LoVo (cell line): ENCODE data around the gene RNF222.
"Not testable (repeated sequence)": the region's sequence is repeated elsewhere in the genome, so short reads cannot be mapped to it uniquely, and the experiment has no call there.

Experiments used
- DNase-seq: peaks from one replicate; pipeline ENCODE4 v3.0.0-alpha.2; 2016; ENCODE audit warnings: low spot score

RNF222 gene

DNA sequence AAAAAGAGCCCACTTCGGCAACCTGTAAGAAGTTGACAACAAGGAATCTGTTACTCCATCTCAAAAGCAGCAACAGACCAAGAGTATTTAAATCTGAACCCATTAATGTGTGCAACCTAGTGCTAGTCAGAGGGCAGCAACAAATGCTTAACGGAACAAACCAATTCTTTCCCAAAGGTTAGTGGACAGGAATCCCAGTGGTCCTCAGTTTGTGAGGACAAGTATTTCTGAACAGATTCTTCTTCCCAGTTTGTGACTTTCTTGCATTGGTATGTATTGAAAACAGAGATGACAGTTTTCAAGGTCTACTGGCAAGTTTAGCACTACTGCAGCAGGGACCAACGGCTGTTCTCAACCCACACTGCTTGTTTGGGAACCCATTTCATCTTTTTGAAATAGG lies 17.6 kb downstream of the RNF222 start:
- no peak for DNase-seq

DNA sequence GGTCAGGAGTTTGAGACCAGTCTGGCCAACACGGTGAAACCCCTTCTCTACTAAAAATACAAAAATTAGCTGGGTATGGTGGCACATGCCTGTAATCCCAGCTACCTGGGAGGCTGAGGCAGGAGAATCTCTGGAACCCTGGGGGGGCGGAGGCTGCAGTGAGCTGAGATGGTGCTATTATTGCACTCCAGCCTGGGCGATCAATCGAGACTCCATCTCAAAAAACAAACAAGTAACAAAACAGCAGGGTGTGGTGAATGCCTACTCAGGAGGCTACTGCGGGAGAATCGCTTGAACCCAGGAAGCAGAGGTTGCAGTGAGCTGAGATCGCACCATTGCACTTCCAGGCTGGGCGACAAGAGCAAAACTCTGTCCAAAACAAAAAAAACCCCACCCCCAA lies 19.5 kb downstream of the RNF222 start:
- DNase-seq: not testable (repeated sequence)

DNA sequence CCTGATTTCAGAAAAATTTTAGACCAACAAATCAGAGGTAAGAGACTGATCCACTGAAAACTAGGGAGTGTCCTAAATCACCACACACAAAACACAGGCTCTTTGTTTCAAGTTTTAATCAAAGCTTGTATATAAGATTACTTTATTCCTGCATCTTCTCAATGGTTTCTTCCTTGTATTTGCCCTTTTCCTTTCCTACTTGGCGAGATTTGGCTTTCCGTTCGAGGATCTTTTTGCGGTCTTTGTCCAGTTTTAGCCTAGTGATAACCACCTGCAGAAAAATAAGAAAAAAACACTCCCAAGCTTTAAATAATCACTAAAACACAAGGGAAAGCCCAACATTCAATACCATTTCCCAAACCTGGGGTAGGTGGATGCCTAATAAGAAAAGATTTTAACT lies 20.2 kb downstream of the RNF222 start:
- no peak for DNase-seq

DNA sequence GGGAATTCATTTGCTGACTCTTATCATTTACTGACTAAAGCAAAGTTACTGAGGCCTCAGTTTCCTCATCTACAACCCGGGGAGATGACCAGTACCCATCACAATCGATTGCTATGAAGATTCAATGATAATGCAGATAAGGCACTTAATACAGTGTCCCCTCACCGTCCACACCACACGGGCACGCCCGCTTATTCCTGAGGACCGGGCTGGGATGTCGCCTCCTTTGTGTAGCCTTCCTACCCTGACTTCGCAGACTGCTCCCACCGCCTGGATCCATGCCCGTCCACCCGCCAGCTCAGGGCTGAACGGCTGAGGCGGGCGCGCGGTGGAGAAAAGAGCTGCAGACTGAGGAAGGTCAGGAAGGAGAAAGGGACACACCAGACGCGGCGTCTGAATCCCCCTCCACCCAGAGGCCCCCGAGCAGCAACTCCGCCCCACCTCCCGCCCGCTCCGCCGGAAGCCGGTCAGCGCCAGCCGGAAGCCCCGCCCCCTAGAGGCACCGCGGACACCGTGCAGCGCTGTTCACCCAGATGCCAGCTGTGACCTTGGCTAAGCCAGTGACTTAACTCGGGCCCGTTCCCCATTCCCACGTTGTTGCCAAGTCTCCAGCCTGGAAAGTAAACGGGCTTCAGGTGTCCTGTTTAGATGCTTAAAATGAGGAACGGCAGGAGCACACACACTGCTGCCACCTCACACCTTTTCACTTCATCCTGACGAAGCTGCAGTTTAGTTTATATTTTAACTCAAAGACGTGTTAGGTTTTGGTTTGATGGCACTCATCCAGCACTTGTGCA lies 21.2 kb downstream of the RNF222 start, which contains the start of gene KRABD2:
Gene KRABD2, minus strand, starts transcription at position 434 of the 797 bp plus-strand sequence.
- peak; percentile 94 for DNase-seq

DNA sequence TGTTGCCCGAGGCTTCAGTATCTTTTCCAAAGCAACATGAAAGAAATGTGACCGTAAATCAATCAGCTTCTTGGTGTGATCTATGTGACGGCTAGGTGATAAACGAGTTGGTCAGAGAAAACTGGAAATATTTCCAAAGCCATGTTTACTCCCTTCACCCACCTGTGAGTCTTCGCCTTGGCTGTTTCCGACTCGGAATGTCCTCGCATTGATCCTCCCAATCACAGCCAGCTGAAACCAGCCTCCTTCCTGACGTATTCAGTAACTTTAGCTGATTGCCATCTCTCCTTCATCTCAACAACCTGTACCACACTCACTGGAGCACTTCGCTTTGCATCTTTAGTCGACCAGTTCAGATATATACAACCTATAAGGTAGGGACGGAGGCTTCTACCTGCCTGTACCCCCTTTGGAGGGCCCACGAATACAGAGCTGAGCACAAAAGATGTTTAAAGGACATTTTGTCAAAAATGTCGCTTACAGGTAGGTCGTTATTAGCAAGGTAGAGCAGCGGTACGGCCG lies 21.8 kb downstream of the RNF222 start:
- DNase-seq: no peak

DNA sequence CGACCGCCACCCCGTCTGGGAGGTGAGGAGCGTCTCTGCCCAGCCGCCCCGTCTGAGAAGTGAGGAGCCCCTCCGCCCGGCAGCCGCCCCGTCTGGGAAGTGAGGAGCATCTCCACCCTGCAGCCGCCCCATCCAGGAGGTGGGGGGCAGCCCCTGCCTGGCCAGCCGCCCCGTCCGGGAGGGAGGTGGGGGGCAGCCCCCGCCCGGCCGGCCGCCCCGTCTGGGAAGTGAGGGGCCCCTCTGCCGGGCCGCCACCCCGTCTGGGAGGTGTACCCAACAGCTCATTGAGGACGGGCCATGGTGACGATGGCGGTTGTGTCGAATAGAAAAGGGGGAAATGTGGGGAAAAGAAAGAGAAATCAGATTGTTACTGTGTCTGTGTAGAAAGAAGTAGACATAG lies 23.8 kb downstream of the RNF222 start:
- not testable (repeated sequence) for DNase-seq

DNA sequence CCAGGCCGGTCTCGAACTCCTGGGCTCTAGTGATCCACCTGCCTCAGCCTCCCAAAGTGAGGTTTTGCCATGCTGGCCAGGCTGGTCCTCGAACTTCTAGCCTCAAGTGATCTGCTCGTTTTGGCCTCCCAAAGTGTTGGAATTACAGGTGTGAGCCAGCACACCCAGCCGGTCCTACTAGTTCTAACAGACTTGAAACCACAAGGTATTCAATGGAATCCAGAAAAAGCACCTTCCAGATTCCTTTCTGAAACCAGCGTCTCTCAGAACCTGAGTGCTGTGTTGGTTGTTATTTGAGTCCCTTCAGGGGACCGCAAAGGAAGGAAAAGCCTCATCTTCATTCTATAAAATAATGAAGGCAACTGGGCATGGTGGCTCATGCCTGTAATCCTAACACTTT lies 25.2 kb downstream of the RNF222 start:
- DNase-seq: no peak

DNA sequence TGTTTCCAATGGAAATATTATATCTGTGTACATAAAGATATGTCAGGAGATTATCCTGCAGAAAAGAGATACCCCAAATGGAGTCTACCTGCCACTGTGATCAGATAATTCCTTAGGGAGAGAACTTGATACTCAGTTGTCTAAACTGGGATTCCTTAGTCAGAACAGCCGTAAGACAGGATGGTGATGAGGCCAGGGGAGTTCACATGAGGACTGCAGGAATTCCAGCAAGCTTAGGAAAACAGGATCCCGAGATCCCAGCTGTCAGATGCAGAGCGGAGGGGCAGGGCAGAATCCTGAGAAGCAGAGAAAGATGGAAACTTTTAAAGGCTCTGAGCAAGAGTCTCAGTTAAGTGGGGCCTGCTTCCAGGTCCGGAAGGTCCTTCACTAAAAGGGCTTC lies 25.8 kb downstream of the RNF222 start:
- DNase-seq: no peak

DNA sequence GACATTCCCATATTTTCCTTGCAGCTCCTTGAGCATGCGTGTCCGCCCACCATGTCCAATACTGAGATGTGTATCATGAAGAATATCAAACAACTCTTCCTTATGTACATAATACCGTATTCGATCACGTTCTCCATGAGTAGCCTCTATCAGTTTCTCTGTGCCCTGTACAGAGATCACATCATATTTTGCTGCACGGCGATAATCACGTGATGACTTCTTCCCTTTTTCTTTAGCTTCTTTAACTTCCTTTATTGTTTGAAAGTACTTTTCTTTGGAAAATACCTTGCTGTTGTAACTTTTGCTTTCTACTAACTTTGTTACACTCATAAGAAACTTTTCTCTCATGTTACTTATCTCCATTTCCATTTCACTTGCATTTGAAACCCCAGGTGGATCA lies 27.7 kb downstream of the RNF222 start:
- no peak for DNase-seq

DNA sequence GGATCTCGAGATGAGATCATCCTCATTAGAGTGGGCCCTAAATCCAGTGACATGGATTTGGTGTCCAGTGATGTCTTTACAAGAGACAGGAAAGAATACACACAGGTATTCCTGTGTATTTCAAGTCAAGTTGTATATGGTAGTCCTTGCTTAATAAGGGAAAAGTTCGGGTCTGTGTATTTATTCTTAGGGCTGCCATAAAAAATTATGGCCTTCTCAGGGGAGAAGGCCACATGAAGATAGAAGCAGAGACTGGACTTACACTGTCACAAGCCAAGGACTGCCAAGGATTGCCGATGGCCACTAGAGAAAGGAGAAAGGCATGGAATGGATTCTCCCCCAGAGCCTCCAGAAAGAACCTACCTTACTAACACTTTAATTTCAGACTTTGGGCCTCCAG lies 29.4 kb downstream of the RNF222 start:
- no peak for DNase-seq

DNA sequence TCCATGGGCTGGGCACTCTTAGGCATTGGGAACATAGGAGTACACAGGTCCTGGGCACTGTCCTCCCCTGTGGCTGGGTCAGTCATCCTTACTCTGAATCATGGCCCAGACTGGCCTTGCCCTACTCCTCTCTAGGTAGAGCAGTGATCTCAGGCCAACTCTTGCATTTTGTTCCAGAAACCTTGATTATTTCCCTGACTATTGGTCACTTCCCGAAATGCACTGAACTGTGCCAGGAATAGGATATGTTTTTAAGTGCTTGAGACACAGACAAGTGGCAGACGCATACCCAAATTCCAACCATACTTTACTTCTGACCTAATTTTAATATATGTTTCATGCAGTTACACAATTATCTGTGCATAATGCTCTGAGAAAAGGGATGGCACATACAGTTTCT lies 31.4 kb downstream of the RNF222 start:
- no peak for DNase-seq

DNA sequence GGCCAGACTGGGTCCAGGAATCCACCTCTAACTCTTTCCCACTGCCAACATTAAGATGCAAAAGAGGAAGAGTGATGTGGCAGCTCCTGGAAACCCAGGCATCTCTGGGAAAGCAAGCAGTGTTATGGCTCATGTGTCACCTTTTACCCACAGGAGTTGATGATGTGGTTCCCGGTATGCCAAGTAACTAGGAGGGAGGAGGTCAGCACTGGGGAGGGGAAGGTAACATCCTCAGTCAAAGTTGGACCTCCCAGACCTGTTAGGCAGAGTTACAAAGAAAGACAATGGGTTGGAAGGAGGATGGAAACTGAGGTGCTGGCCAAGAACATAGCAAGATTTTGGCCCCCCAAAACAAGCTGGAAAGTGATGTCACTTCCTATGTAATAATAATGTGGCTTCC lies 32.5 kb downstream of the RNF222 start:
- DNase-seq: no peak

DNA sequence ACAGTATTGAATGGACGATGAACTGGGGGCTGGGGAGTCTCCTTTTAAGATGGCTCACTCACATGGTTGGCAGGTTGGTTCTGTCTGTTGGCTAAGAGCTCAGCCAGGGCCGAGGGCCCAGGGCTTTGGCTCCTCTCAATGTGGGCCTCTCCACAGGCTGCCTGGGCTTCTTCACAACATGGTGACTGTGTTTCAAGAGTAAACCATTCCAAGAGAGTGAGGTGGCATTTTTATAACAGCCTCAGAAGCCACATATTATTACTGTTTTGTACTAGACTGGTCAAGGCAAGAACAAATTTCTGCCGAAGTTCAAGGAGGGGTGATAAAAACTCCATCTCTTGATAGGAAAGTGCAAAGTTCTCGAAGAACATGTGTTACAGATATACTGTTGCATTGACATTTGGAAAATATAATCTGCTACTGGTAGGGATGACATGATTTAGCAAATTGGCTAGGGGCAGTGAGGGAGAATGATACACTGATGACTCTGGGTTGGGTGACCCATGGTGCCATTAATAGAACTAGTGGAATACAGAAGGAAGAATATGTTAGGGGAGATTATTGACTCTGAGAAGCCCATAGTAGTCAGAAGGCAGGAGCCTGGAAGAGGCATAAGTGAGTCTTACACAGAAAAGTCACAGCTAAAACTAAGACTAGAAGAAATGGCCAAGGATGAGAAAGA lies 34.8 kb downstream of the RNF222 start:
- DNase-seq: no peak

DNA sequence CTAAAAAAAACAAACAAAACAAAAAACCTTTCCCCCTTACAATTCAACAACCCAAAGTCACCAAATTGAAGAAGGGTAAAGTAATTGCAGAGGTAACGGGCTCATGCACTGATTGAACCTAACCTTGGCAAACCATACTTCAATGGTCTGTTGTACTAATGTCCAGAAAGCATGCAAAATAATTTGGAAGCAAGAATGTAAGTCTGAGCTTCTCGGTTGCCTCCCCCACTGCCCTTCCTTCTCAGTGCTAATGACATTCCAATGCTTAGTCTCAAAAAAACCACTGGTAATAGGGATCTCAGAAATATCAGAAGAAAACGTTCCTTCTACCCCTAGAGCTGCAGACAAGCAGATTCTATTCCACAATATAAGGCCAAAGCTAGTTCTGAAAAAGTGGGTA lies 36.9 kb downstream of the RNF222 start:
- DNase-seq: no peak

DNA sequence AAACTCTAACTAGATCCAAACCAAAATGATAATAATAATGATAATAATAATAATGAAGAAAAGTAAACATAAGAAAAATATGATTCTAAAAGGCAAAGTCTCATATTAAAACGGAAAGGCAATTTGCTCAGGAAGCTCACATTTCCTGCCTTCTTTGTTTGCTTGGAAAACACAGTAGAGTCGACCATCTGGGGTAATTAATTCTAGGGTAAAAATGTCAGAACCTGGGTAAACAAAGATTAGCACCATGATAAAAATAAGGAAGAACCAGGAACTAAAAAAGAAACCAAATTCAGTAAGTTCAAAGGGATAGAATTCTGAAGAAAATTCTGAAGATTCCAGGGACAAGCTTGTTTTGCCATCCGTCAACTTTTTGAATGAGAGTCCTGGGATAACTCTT lies 37.4 kb downstream of the RNF222 start:
- DNase-seq: no peak

DNA sequence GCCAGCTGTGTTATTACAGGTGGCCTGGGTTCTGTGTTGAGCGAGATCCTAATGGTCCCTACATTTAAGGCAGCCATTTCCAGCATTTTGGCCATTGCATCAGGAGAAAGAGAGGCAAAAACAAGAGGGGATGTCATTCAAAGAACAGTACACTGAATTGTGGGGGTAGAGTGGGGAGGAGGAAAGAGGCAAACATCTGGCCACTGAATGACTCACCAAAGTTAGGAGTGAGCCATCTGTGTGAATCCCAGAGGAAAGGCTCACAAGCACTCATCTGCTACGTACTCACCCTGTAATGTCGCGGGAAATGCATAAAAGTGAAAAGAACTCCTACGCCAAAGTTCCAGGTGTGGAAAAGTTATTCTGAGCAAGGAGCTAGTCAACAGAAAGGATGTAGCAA lies 37.9 kb downstream of the RNF222 start:
- DNase-seq: no peak

DNA sequence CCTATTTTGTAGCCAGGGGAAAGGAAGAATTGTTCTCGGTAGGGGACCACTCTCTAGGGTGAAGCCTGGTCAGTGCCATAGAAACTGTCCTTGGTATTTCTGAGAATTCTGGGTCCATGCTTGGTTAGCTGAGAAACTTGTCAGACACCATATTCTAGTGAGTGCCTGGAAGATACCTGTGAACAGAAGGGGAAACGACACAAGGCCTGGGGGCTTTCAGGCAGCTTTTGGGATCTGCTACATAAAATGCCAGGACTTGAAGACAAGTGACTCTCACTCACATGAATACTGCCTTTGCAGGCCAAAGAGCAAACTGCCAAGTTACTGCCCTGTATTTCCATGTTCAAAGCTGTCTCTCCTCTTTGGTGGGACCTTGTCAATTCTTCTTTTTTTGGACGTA lies 39.7 kb downstream of the RNF222 start:
- no peak for DNase-seq

DNA sequence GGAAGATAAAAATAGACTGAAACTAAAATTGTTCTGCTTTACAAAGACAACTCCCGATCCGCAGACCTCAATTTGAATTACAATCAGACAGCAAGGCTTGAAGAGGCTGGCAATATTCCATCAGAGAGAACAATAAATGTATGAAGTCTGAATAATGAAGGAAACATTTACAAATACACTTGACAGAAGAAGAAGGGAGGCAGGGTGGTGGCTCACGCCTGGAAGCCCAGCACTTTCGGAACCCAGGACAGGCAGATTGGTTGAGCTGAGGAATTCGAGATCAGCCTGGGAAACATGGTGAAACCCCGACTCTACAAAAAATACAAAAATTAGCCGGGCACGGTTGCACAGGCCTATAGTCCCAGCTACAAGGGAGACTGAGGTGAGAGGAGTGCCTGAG lies 43.4 kb downstream of the RNF222 start:
- no peak for DNase-seq

DNA sequence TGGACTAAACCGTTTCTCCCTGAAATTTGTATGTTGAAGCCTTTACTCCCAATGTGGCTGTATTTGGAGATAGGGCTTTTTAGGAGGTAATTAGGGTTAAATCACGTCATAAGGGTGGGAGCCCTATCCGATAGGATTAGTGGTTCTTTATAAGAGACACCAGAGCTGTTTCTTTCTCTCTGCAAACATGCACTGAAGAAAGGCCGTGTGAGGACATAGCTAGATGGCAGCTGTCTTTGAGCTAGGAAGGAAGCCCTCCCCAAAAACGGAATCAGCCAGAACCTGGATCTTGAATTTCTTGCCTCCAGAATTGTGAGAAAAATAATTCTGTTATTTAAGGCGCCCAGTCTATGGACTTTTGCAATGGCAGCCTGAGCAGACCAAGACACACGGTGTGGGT lies 43.9 kb downstream of the RNF222 start:
- DNase-seq: no peak

DNA sequence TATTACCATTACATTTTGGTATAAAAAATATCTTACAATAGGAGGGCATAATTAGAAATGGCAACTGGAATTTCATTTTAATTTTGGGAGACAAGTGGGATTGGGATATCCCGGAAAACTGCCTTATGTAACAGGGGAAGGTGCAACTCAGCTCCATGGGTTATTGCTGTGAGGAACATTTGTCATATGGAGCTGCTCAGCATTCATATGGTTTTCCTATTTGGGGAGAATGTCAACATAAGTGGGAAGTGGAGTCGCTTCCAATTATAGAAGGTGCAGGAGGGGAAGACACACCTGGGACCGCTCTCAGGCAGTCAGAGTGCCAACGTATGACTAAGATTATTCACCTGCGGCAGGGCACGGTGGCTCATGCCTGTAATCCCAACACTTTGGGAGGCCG lies 47.3 kb downstream of the RNF222 start:
- DNase-seq: no peak

DNA sequence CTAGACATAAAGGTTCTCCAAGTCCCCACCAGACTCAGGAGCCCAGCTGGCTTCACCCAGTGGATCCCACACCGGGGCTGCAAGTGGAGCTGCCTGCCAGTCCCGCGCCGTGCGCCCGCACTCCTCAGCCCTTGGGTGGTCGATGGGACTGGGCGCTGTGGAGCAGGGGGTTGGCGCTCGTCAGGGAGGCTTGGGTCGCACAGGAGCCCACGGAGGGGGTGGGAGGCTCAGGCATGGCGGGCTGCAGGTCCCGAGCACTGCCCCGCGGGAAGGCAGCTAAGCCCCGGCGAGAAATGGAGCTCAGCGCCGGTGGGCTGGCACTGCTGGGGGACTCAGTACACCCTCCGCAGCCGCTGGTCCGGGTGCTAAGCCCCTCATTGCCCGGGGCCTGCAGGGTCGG lies 50.6 kb downstream of the RNF222 start:
- not testable (repeated sequence) for DNase-seq

DNA sequence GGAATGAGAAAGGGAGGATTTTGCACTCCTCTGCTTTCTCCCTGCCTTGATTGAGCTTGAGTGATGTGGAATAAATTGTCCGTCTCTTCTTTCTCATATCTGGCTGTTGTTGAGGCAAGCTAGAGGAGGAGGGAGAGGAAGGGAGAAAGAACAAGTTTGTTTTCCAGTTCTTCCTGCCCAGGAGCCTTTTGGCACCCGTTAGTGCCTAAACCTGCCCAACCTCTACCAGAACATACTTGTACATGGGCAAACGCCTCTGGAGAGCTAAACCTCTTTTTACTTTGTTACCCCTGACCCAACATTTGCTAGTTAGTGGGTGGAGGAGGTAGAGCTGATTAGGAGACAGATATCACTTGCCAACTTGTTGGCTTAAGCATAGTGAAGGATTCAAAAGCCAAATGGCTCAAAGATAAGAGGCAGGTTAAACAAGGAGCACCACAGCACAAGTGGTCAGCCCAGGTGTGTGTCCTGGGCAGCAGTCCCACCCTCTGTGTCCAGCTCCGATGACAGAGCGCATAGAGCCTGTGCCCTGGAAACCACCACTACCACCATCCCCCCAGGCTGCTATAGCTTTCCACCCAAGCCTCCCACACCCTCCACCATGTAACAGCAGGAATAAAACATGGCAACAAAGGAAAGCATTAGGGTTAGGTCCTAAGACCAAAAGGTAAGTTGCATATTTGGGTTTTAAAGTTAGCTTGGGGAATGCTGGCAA lies 51.5 kb downstream of the RNF222 start:
- no peak for DNase-seq
